GM21825 (cell line): ENCODE data around the gene S1PR4.
"Not testable (repeated sequence)": the region's sequence is repeated elsewhere in the genome, so short reads cannot be mapped to it uniquely, and the experiment has no call there.

Experiments
- ATAC-seq: cut with Tn5 transposase; IDR thresholded peaks from one replicate; pipeline ENCODE4 v1.9.1; 2021; ENCODE audit warnings: mild to moderate bottlenecking, moderate library complexity; ENCODE audit not compliant: unreplicated experiment

The S1PR4 gene

DNA sequence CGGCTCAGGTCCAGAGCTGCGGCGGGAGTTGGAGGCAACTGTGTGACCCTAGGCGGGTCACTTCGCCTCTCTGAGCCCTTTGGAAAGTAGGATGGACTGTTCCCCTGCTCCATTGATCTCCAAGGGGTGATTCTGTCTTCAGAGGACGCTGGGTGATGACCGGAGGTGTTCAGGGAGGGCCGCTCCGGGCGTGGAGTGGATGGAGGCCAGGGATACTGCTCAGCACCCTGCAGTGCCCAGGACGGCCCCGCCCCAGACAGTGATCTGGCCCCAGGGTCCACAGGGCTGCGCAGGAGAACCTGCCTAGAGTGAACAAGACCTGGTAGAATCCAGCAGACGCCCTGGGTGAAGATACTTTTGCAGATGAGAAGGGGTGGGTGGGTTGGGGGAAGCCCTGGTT, 14.1 kb downstream of the S1PR4 start:
- ATAC-seq = no peak

DNA sequence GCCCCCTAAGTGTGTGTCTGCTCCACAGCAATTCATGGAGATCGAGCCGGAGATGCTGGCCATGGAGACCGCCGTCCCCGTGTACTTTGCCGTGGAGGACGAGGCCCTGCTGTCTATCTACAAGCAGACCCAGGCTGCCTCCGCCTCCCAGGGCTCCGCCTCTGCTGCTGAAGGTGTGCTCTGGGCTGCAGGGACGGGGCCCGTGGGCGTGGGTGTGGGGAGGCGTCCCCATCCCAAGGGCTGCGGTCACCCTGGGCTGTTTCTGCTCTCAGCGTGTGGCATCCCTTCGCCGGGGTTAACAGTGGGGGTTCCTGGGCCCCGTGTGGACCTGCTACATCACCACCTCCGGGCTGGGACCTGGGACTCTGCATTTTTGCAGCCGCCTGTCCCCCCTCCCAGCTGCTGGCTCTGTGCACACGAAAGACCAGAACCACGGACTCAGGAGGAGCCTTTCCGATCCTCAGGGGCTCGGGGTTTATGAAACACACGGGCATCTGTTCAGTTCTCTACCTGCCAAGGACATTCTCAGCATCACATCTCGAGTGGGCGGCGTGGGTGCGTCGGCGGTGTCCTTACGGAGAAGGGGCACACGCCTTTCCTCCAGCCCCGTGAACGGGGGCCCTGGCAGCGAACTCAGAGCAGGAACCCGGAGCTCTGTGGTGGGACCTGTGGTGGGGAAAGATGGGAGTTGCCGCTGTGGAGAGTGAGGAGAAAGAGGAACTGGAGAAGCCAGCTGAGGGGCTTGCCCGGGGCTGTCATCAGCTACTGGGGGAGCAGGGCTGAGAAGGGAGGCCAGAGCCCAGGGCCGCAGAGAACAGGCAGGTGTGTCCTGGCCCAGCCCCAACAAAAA, 14.9 kb downstream of the S1PR4 start:
- no peak for ATAC-seq

DNA sequence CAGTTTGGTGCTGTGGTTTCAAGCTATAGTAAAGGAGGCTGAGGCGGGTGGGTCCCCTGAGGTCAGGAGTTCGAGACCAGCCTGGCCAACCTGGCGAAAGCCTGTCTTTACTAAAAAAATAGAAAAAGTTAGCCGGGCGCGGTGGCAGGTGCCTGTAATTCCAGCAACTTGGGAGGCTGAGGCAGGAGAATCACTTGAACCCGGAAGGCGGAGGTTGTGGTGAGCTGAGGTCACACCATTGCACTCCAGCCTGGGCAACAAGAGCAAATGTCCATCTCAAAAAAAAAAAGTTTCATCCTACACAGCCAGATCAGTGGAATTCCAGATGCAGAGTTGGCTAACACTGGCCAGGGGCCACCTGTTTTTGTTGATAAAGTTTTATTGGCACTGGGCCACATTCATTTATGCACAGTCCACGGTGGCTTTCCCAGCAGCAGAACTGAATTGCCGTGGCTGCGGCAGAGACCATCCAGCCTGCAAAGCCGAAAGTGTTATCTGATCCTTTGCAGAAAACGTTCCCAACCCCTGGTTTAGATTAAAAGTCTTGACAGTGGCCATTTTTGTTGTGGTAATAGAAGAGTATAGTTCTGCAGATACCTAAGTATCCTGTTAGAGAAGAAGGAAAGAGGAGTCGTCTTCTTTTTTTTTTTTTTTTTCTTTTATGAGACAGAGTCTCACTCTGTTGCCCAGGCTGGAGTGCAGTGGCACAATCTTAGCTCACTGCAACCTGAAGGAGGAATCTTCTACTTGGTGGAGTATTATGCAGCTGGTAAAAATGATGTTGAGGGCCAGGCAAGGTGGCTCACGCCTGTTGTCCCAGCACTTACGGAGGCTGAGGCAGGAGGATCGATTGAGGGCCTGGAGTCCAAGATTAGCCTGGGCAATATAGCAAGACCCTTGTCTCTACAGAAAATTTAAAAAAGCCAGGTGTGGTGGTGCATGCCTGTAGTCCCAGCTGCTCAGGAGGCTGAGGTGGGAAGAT, 15.8 kb downstream of the S1PR4 start:
- ATAC-seq = no peak

DNA sequence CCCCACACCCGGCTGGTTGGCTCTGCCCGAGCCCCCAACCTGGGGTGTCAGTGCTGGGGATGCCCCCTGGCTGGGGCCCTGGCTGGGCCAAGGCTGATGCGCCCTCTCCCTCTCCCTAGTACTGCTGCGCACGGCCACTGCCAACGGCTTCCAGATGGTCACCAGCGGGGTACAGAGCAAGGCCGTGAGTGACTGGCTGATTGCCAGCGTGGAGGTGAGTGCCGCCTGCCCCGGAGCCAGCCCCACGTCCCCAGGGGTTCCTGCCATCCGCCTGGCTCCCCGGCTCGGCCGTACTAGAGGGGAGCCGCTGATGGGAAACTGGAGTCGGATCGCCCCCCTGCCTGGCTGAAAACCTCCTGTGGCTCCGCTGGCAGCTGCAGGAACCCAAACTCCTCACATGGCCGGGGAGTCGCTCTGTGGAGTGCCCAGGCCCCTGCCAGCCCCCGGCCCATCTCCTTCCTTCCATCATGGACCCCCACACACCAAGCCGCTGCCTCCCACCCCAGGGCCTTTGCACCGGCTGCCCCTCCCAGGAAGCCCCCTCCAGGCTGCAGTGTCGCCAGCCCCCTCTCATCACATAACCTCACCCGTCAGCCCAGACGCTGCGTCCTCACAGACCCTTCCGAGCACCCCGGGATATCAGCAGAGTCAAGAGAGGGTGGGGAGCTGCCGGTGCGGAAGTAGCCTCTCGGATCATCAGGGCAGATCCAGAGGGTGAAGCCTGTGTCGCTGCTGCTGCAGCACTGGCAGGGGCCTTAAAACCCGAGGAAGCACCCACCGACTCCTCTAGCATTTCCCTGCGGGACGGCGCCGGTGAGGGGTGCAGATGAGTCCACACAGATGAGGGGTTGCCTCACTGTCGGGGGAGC, 17.7 kb downstream of the S1PR4 start:
- no peak for ATAC-seq

DNA sequence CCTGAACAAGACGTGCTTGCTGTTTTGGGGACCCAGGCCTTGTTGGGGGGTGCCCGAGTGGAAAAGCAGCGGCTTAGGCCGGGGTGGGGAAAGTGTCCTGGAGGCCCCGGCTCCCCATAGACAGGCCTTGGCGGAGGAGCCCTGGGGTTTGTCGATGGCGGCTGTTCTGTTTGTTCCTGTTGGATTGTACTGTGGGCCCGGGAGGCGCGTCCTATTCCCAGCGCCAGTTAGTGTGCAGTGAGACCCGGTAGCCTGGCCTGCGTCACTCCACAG, 18.3 kb downstream of the S1PR4 start:
- no peak for ATAC-seq

DNA sequence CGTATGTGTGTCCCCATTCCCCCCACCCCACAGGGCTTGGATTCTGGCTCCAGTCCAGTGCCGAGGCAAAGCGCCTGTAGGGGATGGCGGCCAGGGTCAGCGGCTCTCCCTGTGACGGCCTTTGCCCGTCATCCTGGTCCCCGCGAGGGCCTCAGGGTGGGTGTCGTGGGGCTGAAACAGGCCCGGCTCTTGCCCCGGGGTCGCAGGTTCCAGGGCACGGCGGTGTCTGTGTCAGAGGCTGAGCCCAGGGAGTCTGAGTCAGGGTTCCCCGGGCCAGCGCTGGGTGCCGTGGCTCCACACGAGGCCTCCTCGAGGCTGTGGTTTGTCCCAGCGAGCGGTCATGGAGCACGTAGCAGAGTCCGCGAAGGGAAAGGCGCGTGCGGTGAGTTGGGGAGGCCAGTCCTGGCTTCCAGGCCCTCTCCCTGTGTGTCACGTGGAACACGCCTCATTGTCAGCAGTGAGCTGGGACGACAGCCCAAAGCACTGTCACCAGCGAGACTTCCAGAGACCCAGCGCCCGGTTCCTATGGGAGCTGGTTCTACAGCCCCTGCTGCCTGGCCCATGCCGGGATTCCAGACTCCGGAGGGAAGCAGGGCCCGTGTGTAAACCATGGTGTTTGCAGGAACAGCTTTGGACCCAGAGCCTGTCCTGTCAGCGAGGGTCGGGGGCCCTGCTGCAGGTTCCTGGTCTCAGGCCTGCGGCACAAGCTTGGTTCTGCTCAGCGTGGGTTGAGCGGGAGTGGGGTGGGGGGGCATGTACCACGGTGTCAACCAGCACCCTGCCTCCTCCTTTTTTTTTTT, 20.5 kb downstream of the S1PR4 start:
- ATAC-seq = no peak

DNA sequence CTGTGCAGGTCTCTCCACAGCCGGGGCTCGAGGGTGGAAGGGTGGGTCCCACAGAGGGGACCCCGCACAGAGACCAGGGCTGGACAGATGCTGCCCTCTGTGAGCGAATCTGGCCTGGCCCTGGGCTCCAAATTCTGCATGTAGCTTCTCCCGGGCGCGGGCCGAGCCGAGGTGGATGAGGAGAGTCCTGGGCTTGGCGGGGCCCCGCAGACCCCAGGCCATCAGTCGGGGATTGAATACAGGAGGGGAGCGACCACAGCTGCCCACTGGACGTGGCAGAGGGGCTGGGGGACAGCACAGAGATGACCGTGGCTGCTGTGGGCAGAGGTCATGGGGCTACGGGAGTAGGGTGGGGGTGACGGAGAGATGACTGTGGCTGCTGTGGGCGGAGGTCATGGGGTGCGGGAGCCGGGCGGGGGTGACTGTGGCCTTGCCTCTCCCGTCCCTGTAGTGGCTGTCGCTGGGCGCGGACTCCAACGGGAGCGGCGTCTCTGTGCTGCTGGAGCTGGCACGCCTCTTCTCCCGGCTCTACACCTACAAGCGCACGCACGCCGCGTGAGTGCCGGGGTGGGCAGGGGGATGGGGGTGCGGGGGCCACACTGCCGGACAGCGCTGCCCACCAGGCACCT, 22.6 kb downstream of the S1PR4 start:
- no peak for ATAC-seq

DNA sequence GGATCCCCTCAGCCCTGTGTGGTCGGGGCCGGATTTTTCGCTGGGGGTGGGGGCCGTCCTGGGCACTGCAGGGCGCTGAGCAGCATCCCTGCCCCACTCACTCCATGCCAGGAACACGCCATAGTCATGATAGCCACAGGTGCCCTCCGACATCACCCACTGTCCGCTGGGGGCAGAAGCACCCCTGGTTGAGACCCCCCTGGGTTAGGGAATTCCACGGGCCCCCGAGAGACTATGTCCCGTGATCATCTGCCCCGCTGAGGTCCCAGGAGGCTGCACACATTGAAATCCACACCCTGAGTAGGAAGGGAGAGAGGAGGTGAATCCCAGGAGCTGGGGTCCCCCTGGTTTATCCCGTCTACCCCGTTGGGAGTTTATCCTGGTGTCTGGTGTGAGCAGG, 23.3 kb downstream of the S1PR4 start:
- ATAC-seq = no peak

DNA sequence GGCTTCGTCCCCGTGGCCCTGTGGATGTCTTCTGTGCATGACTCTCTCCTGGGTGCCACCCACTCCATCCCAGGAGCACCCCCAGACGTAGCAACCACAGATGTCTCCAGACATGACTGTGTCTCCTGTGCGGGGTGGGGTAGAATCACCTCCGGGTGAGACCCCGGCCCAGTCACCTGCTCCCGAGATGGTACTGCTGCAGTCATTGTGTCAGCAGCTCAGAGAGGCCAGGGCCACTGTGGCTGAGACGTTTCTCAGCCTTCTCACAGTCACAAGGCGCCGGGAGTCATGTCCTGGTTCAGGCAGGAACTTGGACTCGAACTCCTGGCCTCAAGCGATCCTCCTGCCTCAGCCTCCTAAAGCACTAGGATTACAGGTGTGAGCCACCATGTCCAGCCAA, 23.8 kb downstream of the S1PR4 start:
- ATAC-seq = no peak

DNA sequence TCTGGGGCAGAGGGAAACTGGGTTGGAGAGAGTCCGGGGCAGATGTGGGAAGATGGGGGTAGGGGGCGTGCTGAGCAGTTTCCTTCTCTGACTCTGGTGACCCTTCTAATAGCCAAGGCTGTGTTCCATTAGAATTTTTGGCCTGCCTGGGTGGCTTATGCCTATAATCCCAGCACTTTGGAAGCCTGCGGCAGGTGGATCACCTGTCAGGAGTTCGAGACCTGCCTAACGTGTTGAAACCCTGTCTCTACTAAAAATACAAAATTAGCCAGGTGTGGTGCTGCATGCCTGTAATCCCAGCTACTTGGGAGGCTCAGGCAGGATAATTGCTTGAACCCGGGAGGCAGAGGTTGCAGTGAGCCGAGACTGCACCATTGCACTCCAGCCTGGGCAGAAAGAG, 24.3 kb downstream of the S1PR4 start:
- not testable (repeated sequence) for ATAC-seq

DNA sequence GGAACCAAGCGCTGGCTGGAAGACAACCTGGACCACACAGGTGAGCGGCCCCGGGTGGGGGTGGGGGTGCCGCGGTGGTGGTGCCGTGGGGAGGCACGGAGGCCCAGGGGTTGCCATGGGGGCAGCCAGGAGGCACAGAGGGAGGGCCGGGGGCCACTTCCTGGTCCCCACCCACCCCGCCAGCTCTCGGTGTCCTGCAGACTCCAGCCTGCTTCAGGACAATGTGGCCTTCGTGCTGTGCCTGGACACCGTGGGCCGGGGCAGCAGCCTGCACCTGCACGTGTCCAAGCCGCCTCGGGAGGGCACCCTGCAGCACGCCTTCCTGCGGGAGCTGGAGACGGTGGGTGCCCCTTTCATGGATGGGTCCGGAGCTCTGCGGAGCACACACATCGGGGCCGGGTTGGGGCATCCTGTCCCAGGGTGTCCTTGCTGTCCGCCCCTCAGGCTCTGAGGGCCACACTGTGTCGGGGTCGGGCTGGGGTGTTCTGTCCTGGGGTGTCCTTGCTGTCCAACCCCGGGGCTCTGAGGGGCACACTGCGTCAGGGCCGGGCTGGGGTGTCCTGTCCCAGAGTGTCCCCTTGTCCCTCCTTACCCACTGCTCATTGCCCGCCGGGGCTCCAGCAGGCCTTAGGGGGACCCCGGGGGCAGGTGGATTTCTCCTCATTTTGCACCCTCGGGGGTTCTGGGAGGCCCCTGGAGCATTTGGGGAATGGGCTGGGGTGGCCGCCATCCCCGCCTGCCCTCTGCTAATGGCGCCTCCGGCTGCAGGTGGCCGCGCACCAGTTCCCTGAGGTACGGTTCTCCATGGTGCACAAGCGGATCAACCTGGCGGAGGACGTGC, 25.5 kb downstream of the S1PR4 start:
- ATAC-seq = no peak

DNA sequence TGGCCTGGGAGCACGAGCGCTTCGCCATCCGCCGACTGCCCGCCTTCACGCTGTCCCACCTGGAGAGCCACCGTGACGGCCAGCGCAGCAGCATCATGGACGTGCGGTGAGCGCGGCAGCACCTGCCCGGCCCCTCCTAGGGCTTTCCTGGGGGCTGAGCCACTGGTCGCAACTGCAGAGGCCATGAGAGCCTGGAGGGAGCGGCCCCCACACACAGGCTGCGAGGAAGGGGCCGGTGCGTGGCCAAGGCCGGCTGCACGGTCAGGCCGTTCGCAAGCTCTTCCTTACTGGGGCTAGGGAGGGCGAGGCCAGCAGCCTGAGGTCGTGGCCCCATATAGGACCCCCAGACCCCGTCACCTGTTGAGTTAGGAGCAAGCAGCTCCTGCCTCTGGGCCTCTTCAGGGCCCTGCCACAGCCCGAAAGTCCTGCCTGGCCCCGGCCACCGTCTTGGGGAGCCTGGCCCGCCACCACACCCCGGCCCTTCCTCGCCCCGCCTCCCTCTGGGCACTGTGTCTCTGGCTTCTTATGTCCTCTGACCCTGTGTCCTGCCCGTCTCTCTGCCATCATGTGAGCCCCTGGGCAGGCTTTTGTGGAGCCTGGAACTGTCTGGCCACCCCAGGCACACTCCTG, 26.2 kb downstream of the S1PR4 start:
- no peak for ATAC-seq

DNA sequence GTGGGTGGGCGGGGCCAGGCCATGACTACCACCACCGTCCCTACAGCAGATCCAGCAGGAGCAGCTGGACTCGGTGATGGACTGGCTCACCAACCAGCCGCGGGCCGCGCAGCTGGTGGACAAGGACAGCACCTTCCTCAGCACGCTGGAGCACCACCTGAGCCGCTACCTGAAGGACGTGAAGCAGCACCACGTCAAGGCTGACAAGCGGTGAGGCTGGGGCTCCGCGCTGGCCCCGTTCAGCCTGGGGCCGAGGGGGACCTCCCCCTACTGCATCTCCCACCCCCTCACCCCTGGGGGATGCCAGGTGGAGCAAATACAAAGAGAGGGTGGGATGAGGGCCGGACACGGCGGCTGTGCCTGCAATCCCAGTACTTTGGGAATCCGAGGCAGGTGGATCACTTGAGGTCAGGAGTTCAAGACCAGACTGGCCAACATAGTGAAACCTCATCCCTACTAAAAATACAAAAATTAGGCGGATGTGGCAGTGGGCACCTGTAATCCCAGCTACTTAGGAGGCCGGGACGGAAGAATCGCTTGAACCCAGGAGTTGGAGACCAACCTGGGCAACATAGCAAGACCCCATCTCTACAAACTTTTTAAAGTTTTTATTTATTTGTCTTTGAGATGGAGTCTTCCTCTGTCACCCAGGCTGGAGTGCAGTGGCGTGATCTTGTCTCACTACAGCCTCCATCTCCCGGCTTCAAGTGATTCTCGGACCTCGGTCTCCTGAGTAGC, 27.8 kb downstream of the S1PR4 start:
- no peak for ATAC-seq

DNA sequence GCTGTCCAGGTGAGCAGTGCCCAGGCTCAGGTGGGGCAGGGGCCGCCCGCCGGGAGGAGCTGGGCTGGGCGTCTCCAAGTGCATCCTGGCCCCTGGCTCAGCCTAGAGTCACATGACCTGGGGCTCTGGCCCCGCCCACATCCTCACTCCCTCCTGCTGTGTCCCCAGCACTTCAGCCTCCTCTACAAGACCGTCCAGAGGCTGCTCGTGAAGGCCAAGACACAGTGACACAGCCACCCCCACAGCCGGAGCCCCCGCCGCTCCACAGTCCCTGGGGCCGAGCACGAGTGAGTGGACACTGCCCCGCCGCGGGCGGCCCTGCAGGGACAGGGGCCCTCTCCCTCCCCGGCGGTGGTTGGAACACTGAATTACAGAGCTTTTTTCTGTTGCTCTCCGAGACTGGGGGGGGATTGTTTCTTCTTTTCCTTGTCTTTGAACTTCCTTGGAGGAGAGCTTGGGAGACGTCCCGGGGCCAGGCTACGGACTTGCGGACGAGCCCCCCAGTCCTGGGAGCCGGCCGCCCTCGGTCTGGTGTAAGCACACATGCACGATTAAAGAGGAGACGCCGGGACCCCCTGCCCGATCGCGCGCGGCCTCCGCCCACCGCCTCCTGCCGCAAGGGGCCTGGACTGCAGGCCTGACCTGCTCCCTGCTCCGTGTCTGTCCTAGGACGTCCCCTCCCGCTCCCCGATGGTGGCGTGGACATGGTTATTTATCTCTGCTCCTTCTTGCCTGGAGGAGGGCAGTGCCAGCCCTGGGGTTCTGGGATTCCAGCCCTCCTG, 29.1 kb downstream of the S1PR4 start:
- ATAC-seq = no peak

DNA sequence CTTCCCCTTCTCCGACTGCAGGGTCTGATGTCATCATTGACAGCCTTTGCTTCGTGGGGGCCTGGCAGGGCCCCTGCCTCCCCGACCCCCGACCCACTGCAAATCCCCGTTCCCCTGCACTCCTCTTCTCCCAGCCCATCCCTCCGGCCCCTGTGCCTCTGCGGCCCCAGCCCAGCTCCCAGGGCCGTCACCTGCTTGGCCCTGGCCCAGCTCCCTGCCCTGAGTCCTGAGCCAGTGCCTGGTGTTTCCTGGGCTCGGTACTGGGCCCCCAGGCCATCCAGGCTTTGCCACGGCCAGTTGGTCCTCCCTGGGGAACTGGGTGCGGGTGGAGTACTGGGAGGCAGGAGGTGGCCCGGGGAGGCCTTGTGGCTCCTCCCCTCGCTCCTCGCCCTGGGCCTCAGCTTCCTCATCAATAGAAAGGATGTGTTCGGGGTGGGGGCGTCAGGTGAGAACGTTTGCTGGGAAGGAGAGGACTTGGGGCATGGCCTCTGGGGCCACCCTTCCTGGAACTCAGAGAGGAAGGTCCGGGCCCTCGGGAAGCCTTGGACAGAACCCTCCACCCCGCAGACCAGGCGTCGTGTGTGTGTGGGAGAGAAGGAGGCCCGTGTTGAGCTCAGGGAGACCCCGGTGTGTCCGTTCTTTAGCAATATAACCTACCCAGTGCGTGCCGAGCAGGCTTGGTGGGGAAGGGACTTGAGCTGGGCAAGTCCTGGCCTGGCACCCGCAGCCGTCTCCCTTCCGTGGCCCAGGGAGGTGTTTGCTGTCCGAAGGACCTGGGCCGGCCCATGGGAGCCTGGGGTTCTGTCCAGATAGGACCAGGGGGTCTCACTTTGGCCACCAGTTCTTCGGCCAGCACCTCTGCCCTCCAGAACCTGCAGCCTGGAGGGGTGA, 30.0 kb downstream of the S1PR4 start:
- no peak for ATAC-seq

DNA sequence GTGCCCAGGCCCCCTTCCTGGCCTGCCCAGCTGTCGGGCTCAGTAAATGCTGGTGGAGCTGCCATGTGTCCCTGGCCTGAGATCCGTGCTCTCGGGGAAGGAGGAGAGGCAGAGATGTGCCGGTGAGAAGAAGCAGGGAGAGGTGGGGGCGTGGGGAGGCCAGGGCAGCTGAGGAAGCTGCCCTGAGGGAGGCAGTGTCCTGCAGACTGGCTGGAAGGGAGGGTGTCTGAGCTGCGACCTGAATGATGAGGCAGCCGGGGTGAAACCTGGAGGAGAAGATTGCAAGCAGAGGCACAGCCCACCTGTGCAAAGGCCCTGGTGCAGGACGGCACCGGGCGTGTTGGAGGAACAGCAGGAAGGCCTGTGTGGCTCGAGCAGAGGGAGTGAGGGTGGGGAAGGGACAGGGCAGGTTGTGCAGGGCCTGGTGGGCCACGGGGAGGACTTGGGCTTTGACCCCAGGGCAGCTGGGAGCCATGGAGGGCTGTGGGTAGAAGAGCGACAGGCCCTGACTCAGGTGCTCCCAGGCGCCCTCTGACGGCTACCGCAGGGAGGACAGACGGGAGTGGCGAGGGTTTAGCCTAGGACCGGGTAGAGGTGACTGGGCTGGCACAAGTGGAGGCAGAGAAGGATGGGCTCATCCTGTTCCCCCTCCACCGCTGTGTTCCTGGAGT, 31.9 kb downstream of the S1PR4 start:
- ATAC-seq = no peak
